Measurements from ENCODE around the gene ATP8A2.

ATP8A2 gene

DNA sequence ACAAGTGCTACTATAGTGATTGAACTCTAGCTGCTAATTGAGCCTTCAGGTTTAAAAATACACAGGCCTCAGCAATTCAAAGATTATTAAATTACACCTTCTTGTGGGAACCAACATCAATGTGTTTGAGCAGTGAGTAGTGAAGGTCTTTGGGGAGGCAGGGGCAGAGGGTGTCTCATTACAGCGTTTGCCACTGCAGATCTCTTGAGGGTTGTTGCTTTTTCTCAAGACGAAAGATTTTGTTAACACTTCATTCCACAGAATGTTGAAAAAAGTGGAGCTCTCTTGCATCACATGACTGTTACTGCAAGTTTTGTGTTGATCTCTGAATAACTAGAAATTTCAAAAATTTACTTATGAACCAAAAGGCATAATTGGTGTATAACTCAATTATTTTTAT, 253.6 kb downstream of the ATP8A2 start:
- Histone ChIP-seq H3K27me3 (ENCODE audit: insufficient read depth, low read length) (no peaks in the 10 kb centered on the region), H3K9me3 (ENCODE audit: insufficient read depth, low read depth, low read length) (peaks cover 6% of the 10 kb centered on the region), H3K4me3 (ENCODE audit: low read length) (no peak overlapping the region), H3K9ac (ENCODE audit: low read depth, low read length) (no peak overlapping the region), H3K36me3 (ENCODE audit: insufficient read depth, low read length) (no peaks in the 10 kb centered on the region), H3K4me1 (ENCODE audit: insufficient read depth, low read length) (no peaks in the 10 kb centered on the region; the same call in 1 of the 2 replicates), H3K27ac (ENCODE audit: low read depth, low read length) (no peak overlapping the region)
- 88% methylated on average over 2 of the region's 2 CpGs for WGBS

DNA sequence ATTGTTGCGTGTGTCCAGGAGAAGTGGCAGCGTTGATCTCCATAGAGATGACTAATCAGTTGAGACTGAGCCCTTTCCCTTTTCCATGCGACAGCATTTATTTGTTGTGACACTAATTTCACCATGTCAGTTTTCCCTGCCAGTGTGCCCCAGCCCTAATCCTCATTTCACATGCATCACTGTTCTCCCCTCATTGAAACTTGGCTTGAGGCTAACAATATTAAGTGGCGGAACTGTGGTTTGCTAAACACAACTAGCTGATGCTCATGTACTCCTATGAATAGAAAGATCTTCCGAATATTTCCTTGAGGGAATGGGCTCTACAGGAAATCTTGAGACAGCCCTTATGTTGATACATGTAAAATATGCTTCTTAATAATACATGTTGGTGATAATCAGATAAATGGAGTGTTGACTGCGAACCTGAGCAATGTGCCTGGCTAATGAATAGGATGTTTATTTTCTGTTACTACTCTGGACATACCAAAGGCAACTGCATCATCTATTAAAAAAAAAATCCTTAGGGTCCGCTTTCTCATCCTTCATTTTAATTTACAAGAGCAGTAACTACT, 258.6 kb downstream of the ATP8A2 start:
- peaks cover 29% of the 10 kb centered on the region for H3K4me1 ChIP-seq (ENCODE audit: insufficient read depth, low read length)
- H3K4me3 ChIP-seq (ENCODE audit: low read length) = no peak overlapping the region
- WGBS = 92% methylated on average over 6 of the region's 7 CpGs
- H3K36me3 ChIP-seq (ENCODE audit: insufficient read depth, low read length) = no peaks in the 10 kb centered on the region
- no peak overlapping the region for H3K27ac ChIP-seq (ENCODE audit: low read depth, low read length)
- H3K9ac ChIP-seq (ENCODE audit: low read depth, low read length) = no peak overlapping the region
- no peaks in the 10 kb centered on the region for H3K27me3 ChIP-seq (ENCODE audit: insufficient read depth, low read length)
- H3K9me3 ChIP-seq (ENCODE audit: insufficient read depth, low read depth, low read length) = peaks cover 6% of the 10 kb centered on the region

DNA sequence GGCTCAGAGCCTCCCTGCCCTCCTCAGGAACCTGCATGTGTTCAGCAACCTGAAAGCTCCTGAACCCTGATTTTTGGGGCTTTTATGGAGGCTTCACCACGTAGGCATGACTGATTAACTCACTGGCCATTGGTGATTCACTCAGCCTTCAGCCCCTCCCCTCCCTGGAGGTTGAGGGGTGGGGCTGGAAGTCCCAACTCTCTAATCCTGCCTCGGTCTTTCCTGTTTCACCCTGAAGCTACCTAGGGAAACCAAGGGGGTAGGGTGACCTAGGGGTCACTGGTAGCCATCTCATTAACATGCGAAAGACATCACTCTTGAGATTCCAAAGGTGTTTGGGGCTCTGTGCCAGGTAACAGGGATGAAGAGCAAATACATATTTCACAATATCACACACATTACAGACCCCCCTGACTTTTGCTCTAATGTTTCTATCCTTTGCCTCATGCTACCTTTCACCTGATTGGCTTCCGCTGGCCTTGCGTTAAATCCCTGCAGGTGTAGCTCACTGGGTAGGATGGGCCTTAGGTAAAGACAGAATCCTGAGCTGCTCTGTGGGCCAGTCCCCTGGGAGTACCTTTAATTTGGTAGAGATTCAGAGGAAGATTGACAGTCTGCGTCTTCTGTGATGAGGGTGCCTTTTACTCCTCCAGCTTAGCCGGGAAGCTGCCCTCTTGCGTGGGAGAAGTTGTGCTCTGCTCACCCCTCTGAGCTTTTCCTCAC, 260.6 kb downstream of the ATP8A2 start:
- Histone ChIP-seq H3K36me3 (ENCODE audit: insufficient read depth, low read length) (no peaks in the 10 kb centered on the region), H3K27ac (ENCODE audit: low read depth, low read length) (peak overlapping the region; percentile 61), H3K4me3 (ENCODE audit: low read length) (no peak overlapping the region), H3K27me3 (ENCODE audit: insufficient read depth, low read length) (no peaks in the 10 kb centered on the region), H3K9me3 (ENCODE audit: insufficient read depth, low read depth, low read length) (peaks cover 8% of the 10 kb centered on the region), H3K9ac (ENCODE audit: low read depth, low read length) (no peak overlapping the region), H3K4me1 (ENCODE audit: insufficient read depth, low read length) (peaks cover 29% of the 10 kb centered on the region)
- WGBS = 72% methylated on average over 8 of the region's 8 CpGs

DNA sequence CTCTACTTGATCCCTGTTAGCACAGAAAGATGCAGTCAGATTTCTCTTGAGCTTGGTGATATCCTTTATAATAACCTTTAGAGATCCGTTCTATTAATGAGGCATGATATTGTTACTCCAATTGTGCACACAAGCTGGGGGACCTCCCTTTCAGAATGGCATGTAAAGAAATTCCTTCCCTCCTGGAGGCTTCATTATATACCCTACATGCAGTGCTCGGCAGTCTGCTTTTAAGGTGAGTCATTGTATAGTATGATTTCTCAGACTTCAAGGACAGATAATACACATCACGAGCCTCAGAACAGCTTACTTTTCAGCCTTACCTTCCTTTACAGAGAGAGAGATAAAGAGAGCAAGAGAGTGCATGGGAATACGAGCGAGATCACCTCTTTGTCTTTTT, 261.3 kb downstream of the ATP8A2 start:
- Histone ChIP-seq H3K4me3 (ENCODE audit: low read length) (no peak overlapping the region), H3K27ac (ENCODE audit: low read depth, low read length) (peak overlapping the region; percentile 61), H3K4me1 (ENCODE audit: insufficient read depth, low read length) (peaks cover 29% of the 10 kb centered on the region), H3K9ac (ENCODE audit: low read depth, low read length) (no peak overlapping the region), H3K36me3 (ENCODE audit: insufficient read depth, low read length) (no peaks in the 10 kb centered on the region), H3K27me3 (ENCODE audit: insufficient read depth, low read length) (no peaks in the 10 kb centered on the region), H3K9me3 (ENCODE audit: insufficient read depth, low read depth, low read length) (peaks cover 8% of the 10 kb centered on the region)
- WGBS = 88% methylated on average over 3 of the region's 5 CpGs

DNA sequence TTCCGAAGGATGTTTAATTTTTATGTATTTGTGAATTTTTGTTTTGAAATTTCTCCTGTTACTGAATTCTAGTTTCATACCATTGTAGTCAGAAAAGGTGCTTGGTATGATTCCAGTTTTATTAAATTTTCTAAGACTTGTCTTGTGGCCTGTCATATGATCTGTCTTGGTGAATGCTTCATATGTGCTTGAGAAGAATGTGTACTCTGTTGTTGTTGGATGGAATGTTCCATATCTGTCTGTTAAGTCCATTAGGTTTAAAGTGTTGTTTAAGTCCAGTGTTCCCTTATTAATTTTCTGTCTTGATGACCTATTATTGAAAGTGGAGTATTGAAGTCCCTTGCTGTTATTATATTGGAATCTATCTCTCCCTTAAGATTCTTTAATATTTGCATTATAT, 273.9 kb downstream of the ATP8A2 start:
- 0 out of 2 replicates have a peak, but pooled peaks cover 5% of the 10 kb centered on the region for H3K9me3 ChIP-seq (ENCODE audit: insufficient read depth, low read depth, low read length)
- H3K27me3 ChIP-seq (ENCODE audit: insufficient read depth, low read length) = no peaks in the 10 kb centered on the region
- H3K36me3 ChIP-seq (ENCODE audit: insufficient read depth, low read length) = no peaks in the 10 kb centered on the region
- H3K27ac ChIP-seq (ENCODE audit: low read depth, low read length) = no peak overlapping the region
- H3K4me3 ChIP-seq (ENCODE audit: low read length) = no peak overlapping the region
- no peaks in the 10 kb centered on the region for H3K4me1 ChIP-seq (ENCODE audit: insufficient read depth, low read length)
- no peak overlapping the region for H3K9ac ChIP-seq (ENCODE audit: low read depth, low read length)
- WGBS = 100% methylated on average over 1 of the region's 1 CpG

DNA sequence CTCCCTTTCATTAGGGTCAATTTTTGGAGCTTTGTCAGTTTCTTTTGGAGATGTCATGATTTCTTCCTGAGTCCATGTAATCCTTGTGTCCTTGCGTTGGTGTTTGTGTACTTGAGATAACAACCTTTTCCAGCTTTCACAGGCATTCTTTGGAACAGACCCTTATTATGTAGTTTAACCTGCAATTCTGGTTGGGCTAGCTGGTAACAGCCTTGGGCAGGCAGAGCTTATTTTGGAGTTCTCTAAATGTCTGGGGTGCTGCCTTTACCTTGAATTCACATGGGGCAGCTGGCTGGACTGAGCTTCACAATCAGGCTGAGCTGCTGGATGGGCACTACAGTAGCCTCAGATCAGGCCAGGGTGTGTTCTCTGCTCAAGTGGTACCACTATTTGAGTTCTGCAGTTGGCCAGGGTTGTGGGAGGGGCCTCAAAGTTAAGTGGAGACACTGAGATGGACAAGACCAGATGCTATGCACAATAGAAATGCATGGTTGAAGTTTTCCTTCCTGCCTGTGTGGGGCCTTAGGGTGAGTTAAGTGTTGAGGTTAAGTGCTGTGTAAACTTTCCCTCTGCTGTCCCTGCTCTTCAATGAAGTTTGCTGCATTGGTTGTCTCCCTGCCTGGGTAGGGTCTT, 277.3 kb downstream of the ATP8A2 start:
- Histone ChIP-seq H3K9ac (ENCODE audit: low read depth, low read length) (no peak overlapping the region), H3K27ac (ENCODE audit: low read depth, low read length) (no peak overlapping the region), H3K4me1 (ENCODE audit: insufficient read depth, low read length) (peaks cover 9% of the 10 kb centered on the region; the same call in 1 of the 2 replicates), H3K4me3 (ENCODE audit: low read length) (no peak overlapping the region), H3K36me3 (ENCODE audit: insufficient read depth, low read length) (no peaks in the 10 kb centered on the region), H3K9me3 (ENCODE audit: insufficient read depth, low read depth, low read length) (no peaks in the 10 kb centered on the region), H3K27me3 (ENCODE audit: insufficient read depth, low read length) (no peaks in the 10 kb centered on the region)
- 91% methylated on average over 1 of the region's 1 CpG for WGBS

DNA sequence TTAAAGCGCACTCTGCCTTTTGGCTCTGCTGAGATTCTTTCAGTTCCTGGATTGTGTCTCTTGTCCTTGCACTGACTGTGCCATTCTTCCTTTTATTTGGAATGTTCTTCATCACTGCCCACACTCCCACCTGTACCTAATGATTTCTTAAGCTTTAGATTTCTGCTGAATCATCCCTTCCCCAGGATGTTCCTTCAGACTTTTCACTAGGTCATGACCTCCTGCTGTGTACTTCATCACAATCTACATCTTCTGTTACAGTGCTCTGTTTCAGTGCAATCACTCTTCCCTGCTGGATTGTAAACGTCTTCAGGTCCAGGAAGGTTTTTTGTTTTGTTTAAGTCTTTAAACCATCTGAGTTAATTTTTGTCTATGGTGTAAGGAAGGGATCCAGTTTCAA, 281.0 kb downstream of the ATP8A2 start:
- Histone ChIP-seq H3K9me3 (ENCODE audit: insufficient read depth, low read depth, low read length) (no peaks in the 10 kb centered on the region), H3K9ac (ENCODE audit: low read depth, low read length) (no peak overlapping the region), H3K27me3 (ENCODE audit: insufficient read depth, low read length) (no peaks in the 10 kb centered on the region), H3K4me1 (ENCODE audit: insufficient read depth, low read length) (peaks cover 9% of the 10 kb centered on the region; the same call in 1 of the 2 replicates), H3K4me3 (ENCODE audit: low read length) (no peak overlapping the region), H3K36me3 (ENCODE audit: insufficient read depth, low read length) (no peaks in the 10 kb centered on the region), H3K27ac (ENCODE audit: low read depth, low read length) (no peak overlapping the region)
- 63% methylated on average over 2 of the region's 2 CpGs for WGBS

DNA sequence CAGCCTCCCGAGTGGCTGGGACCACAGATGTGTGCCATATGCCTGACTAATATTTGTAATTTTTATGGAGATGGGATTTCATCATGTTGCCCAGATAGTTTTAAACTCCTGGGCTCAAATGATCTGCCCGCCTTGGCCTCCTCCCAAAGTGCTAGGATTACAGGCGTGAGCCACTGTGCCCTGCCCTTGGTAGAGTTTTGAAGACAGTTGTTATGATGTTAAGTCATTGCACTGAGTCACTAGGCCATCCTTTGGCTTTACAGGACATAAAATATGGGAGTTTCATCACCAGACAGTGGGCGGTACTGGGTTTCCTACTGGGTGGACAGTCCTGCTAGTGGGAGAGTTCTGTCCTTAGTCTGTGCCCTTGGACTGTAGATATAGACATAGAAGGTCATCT, 282.5 kb downstream of the ATP8A2 start:
- 92% methylated on average over 4 of the region's 4 CpGs for WGBS
- H3K36me3 ChIP-seq (ENCODE audit: insufficient read depth, low read length) = no peaks in the 10 kb centered on the region
- H3K4me3 ChIP-seq (ENCODE audit: low read length) = no peak overlapping the region
- no peaks in the 10 kb centered on the region for H3K27me3 ChIP-seq (ENCODE audit: insufficient read depth, low read length)
- H3K4me1 ChIP-seq (ENCODE audit: insufficient read depth, low read length) = peaks cover 12% of the 10 kb centered on the region; the same call in 1 of the 2 replicates
- H3K9ac ChIP-seq (ENCODE audit: low read depth, low read length) = no peak overlapping the region
- H3K9me3 ChIP-seq (ENCODE audit: insufficient read depth, low read depth, low read length) = no peaks in the 10 kb centered on the region
- no peak overlapping the region for H3K27ac ChIP-seq (ENCODE audit: low read depth, low read length)

DNA sequence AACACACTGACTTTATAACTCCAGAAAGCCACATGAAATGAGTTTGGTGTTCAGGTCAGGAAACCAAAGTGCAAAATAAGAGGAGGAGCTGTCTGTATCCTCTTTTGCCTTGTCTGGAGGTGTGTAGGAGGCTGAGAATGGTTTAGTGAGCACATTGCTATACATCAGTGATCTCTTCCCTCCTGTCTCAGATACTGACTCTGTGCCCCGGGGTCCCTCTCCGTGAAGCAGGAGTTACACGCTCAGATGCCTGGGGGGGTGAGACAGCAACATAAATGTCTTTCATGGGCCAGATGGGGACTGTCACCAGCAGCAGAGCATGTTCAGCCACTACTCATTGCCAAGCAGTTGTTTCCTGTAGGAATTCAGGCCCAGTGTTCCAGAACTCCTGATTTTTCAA, 285.4 kb downstream of the ATP8A2 start:
- H3K36me3 ChIP-seq (ENCODE audit: insufficient read depth, low read length) = no peaks in the 10 kb centered on the region
- no peaks in the 10 kb centered on the region for H3K27me3 ChIP-seq (ENCODE audit: insufficient read depth, low read length)
- 93% methylated on average over 3 of the region's 3 CpGs for WGBS
- no peak overlapping the region for H3K9ac ChIP-seq (ENCODE audit: low read depth, low read length)
- no peaks in the 10 kb centered on the region for H3K9me3 ChIP-seq (ENCODE audit: insufficient read depth, low read depth, low read length)
- H3K27ac ChIP-seq (ENCODE audit: low read depth, low read length) = no peak overlapping the region
- no peak overlapping the region for H3K4me3 ChIP-seq (ENCODE audit: low read length)
- H3K4me1 ChIP-seq (ENCODE audit: insufficient read depth, low read length) = peaks cover 14% of the 10 kb centered on the region; the same call in 1 of the 2 replicates

DNA sequence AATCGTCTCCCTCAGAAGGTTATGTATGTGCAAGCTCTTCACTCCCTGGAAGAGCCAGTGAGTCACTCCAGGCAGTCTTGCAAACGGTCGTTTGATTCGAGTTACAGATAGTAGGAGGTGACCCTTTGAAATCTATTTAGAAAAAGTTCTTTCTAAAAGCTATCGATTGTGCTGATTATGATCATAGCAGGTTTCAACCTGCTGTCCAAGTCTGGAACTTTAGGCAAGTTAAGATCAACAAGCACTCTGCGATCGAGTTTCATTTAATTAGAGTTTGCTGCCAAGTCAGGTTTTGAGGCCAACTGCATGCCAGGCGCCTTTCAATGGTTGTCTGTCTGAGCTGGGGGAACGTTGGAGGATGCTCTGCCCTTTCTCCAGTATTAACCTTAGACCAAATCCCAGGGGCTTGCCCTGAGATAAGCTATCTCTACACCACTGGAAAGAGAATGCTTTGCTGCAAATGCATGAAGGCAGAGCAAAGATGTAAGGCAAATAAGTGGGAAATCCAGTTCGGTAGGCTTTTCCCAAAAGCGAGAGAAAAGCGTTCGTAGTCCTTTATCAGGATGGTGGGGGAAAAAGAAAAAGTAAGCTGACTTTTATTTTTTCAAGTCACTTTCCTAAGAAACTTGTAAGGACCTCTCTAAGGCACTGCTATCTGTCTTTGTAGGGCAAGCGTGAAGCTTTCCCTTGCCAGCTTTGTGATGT, 287.5 kb downstream of the ATP8A2 start:
- no peaks in the 10 kb centered on the region for H3K9me3 ChIP-seq (ENCODE audit: insufficient read depth, low read depth, low read length)
- no peak overlapping the region for H3K9ac ChIP-seq (ENCODE audit: low read depth, low read length)
- H3K4me3 ChIP-seq (ENCODE audit: low read length) = no peak overlapping the region
- no peaks in the 10 kb centered on the region for H3K27me3 ChIP-seq (ENCODE audit: insufficient read depth, low read length)
- WGBS = 85% methylated on average over 14 of the region's 14 CpGs
- H3K36me3 ChIP-seq (ENCODE audit: insufficient read depth, low read length) = no peaks in the 10 kb centered on the region
- H3K27ac ChIP-seq (ENCODE audit: low read depth, low read length) = no peak overlapping the region
- H3K4me1 ChIP-seq (ENCODE audit: insufficient read depth, low read length) = 0 out of 2 replicates have a peak, but pooled peaks cover 8% of the 10 kb centered on the region

DNA sequence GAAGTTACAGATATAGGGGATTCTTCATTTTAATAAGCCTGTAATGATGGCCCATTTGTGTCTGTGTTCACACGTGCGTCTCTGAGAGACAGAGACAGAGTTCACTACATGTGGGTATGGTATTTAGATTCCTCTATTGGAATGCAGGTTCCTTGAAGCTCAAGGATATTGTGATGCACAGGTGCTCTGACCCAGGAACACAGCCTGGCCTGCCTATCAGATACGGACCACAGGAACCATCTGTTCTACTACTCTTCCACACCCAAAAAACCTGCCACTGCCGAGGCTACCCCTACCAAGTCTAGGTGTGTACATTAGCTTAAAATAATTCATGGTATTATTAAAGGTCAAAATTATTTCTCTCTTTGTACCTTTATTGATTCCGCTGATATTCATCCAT, 289.2 kb downstream of the ATP8A2 start:
- WGBS = 89% methylated on average over 3 of the region's 5 CpGs
- H3K9ac ChIP-seq (ENCODE audit: low read depth, low read length) = no peak overlapping the region
- no peaks in the 10 kb centered on the region for H3K36me3 ChIP-seq (ENCODE audit: insufficient read depth, low read length)
- no peak overlapping the region for H3K27ac ChIP-seq (ENCODE audit: low read depth, low read length)
- H3K4me1 ChIP-seq (ENCODE audit: insufficient read depth, low read length) = 0 out of 2 replicates have a peak, but pooled peaks cover 8% of the 10 kb centered on the region
- H3K4me3 ChIP-seq (ENCODE audit: low read length) = no peak overlapping the region
- H3K27me3 ChIP-seq (ENCODE audit: insufficient read depth, low read length) = no peaks in the 10 kb centered on the region
- H3K9me3 ChIP-seq (ENCODE audit: insufficient read depth, low read depth, low read length) = no peaks in the 10 kb centered on the region
